HepG2 (cell line): Measurements from ENCODE around the gene TLDC2. TPM values are rescaled to one million over a fixed set of nuclear protein-coding genes. Genes with fewer than 3 reads are reported as not detected.

Experiments used
- AKAP8 ChIP-seq: sonication (generic); formaldehyde crosslinking; IDR thresholded peaks from 2 replicates; pipeline ENCODE4 v1.5.1; 2020; ENCODE audit warnings: mild to moderate bottlenecking, missing genetic modification reagents
- ELF4 ChIP-seq: sonication (generic); formaldehyde crosslinking; IDR thresholded peaks from 2 replicates; pipeline ENCODE4 v1.5.0; 2020; ENCODE audit warnings: missing genetic modification reagents, mild to moderate bottlenecking, moderate library complexity, borderline replicate concordance
- EP300 ChIP-seq, 3 experiments: sonication (generic) in 1 of 3; formaldehyde crosslinking in 1 of 3; IDR thresholded peaks; 2 replicates each; pipeline versions ENCODE4 v1.5.1 to v1.6.1; 2011 to 2020; ENCODE audit warnings: low read depth in 2 of 3, low read length in 2 of 3, borderline replicate concordance in 1 of 3, improper control_type of control experiment in 1 of 3, mild to moderate bottlenecking in 1 of 3, missing genetic modification reagents in 1 of 3, moderate library complexity in 1 of 3
- HNRNPLL ChIP-seq: fragments of 200-400 bp; formaldehyde crosslinking; IDR thresholded peaks from 2 replicates; pipeline ENCODE4 v1.6.1; 2017; ENCODE audit warnings: mild to moderate bottlenecking, low read depth, low read length; ENCODE audit not compliant: poor library complexity, severe bottlenecking
- IRF2 ChIP-seq: IDR thresholded peaks from 2 replicates; pipeline ENCODE4 v1.6.1; 2018; ENCODE audit warnings: missing genetic modification reagents, missing compliant biosample characterization
- LCORL ChIP-seq, 2 experiments: fragments of 450-650 bp in 1 of 2; sonication (generic) in 1 of 2; formaldehyde crosslinking in 1 of 2; IDR thresholded peaks; 2 replicates each; pipeline versions ENCODE4 v1.5.0 to v1.6.1; 2017 to 2020; ENCODE audit warnings: antibody characterized with exemption in 1 of 2, missing genetic modification reagents in 1 of 2
- MAFF ChIP-seq: IDR thresholded peaks from 2 replicates; pipeline ENCODE4 v1.6.1; 2011; ENCODE audit warnings: low read depth, low read length, improper control_type of control experiment
- SRF ChIP-seq: IDR thresholded peaks from 2 replicates; pipeline ENCODE4 v1.6.1; 2011; ENCODE audit warnings: mild to moderate bottlenecking, low read depth, low read length, moderate library complexity
- WIZ ChIP-seq: sonication (generic); formaldehyde crosslinking; IDR thresholded peaks from 2 replicates; pipeline ENCODE4 v1.5.1; 2020; ENCODE audit warnings: mild to moderate bottlenecking, missing genetic modification reagents
- ZBTB8A ChIP-seq: sonication (generic); formaldehyde crosslinking; IDR thresholded peaks from 2 replicates; pipeline ENCODE4 v1.4.0; 2020; ENCODE audit warnings: mild to moderate bottlenecking, low read depth, missing genetic modification reagents, borderline replicate concordance
- ZNF564 ChIP-seq: sonication (generic); formaldehyde crosslinking; IDR thresholded peaks from 2 replicates; pipeline ENCODE4 v1.8.1; 2023; ENCODE audit warnings: mild to moderate bottlenecking, missing genetic modification reagents
- ZNF724P ChIP-seq: sonication (generic); formaldehyde crosslinking; IDR thresholded peaks from 2 replicates; pipeline ENCODE4 v1.8.0; 2022; ENCODE audit warnings: missing genetic modification reagents, borderline replicate concordance
- polyA plus RNA-seq, 8 experiments: library from polyadenylated mRNA; depleted of rRNA in 3 of 8; stranded (reverse) in 7 of 8; unstranded in 1 of 8; fragments of >200 nt; fragmentation: Illumina TruSeq in 4 of 8; extraction: Trizol in 4 of 8; gene quantifications; 2 replicates each; pipeline versions ENCODE4 v1.2.1 to v1.2.3, GENCODE V29; 2011 to 2016; ENCODE audit warnings: low read depth in 4 of 8, missing spikeins in 1 of 8, mixed read lengths in 1 of 8; ENCODE audit not compliant: insufficient read depth in 1 of 8
- total RNA-seq, 5 experiments: library from RNA; depleted of rRNA; stranded (reverse); fragments of >200 nt; fragmentation: Illumina TruSeq; extraction: Trizol; gene quantifications; 2 replicates each; pipeline ENCODE4 v1.2.3, GENCODE V29; 2016; ENCODE audit warnings: low read depth in 1 of 5
- TF ChIP-seq, protein P1 (sequence below): sonication (generic); formaldehyde crosslinking; IDR thresholded peaks from 2 replicates; pipeline ENCODE4 v1.4.0; 2020; ENCODE audit warnings: missing genetic modification reagents, mild to moderate bottlenecking, borderline replicate concordance
- TF ChIP-seq, protein P2 (sequence below): sonication (generic); formaldehyde crosslinking; IDR thresholded peaks from 2 replicates; pipeline ENCODE4 v1.5.0; 2020; ENCODE audit warnings: missing genetic modification reagents
- TF ChIP-seq, protein P3 (sequence below): IDR thresholded peaks from 2 replicates; pipeline ENCODE4 v1.6.1; 2016; ENCODE audit warnings: mild to moderate bottlenecking, missing biosample characterization, missing genetic modification reagents
- TF ChIP-seq, protein P4 (sequence below): sonication (generic); formaldehyde crosslinking; IDR thresholded peaks from 2 replicates; pipeline ENCODE4 v1.8.0; 2022; ENCODE audit warnings: mild to moderate bottlenecking, missing genetic modification reagents, moderate library complexity
- TF ChIP-seq, protein P5 (sequence below): sonication (generic); formaldehyde crosslinking; IDR thresholded peaks from 2 replicates; pipeline ENCODE4 v1.4.0; 2020; ENCODE audit warnings: missing genetic modification reagents
- TF ChIP-seq, protein P6 (sequence below): sonication (generic); formaldehyde crosslinking; IDR thresholded peaks from 2 replicates; pipeline ENCODE4 v1.8.0; 2022; ENCODE audit warnings: missing genetic modification reagents, mild to moderate bottlenecking, borderline replicate concordance

The TLDC2 gene
- total and polyA plus RNA-seq, 2 of the 13 experiments (the other 11 are each of a cell fraction or from before 2014, with no cell fraction given) = 1.5 to 1.6 TPM

DNA sequence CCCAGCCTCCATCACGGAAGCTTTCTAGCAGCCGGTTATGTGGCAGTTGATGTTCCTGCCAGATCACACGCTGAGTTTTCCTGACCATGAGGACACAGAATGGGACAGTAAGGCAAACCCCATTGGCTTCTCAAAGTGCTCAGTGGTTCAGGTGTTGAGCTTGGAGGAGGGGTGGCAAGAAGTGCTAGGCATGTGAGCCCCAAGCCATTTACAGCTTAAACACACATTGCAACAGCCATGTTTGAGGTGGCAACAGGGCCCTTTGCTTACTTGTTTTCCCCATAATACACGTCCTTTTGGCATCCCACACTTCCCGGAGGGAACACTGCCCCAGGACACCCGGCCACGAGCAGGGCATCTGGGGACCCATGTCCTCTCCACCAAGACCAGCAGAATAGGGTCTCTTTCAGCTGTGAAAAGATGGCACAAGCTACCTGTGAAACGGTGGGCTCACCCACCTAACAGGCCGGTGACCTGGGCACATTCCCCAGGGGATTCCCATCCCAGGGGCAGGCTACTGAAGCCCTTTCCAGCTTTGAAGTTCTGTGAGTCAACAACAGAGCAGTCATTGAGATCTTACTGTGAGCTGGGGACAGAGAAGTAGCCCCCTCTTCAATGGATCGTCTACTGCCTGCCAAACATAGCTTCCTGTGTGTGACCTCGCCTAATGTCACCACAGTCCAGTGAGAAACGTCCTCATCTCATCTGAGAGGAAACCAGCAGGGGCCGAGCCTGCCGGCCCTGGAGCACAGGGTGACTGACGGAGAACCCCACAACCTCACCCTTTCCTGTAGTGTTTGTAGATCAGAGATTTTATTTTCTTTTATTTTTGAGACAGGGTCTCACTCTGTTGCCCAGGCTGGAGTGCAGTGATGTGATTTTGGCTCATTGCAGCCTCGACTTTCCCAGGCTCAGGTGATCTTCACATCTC is 4.0 kb upstream of the TLDC2 start (continued):
- TF ChIP-seq, protein P1, sequence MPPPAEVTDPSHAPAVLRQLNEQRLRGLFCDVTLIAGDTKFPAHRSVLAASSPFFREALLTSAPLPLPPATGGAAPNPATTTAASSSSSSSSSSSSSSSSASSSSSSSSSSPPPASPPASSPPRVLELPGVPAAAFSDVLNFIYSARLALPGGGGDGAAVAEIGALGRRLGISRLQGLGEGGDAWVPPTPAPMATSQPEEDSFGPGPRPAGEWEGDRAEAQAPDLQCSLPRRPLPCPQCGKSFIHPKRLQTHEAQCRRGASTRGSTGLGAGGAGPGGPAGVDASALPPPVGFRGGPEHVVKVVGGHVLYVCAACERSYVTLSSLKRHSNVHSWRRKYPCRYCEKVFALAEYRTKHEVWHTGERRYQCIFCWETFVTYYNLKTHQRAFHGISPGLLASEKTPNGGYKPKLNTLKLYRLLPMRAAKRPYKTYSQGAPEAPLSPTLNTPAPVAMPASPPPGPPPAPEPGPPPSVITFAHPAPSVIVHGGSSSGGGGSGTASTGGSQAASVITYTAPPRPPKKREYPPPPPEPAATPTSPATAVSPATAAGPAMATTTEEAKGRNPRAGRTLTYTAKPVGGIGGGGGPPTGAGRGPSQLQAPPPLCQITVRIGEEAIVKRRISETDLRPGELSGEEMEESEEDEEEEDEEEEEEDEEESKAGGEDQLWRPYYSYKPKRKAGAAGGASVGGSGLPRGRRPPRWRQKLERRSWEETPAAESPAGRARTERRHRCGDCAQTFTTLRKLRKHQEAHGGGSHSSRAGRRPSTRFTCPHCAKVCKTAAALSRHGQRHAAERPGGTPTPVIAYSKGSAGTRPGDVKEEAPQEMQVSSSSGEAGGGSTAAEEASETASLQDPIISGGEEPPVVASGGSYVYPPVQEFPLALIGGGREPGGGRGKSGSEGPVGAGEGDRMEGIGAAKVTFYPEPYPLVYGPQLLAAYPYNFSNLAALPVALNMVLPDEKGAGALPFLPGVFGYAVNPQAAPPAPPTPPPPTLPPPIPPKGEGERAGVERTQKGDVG (CRISPR knock-in tag) = 0 out of 2 replicates have a peak, but pooled peaks have one; percentile 14
- TF ChIP-seq, protein P2, sequence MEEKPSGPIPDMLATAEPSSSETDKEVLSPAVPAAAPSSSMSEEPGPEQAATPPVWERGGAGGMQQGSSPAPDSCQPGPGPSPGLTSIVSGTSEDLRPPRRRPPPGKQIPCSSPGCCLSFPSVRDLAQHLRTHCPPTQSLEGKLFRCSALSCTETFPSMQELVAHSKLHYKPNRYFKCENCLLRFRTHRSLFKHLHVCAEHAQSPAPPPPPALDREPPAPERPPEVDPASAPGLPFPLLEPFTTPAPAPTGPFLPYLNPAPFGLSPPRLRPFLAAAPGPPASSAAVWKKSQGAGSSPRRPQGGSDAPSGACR (CRISPR knock-in tag) = 0 out of 2 replicates have a peak, but pooled peaks have one; percentile 5
- TF ChIP-seq WIZ = no peak
- TF ChIP-seq, protein P3, sequence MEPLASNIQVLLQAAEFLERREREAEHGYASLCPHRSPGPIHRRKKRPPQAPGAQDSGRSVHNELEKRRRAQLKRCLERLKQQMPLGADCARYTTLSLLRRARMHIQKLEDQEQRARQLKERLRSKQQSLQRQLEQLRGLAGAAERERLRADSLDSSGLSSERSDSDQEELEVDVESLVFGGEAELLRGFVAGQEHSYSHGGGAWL (CRISPR knock-in tag) = 0 out of 2 replicates have a peak, but pooled peaks have one; percentile 37
- TF ChIP-seq, protein P4, sequence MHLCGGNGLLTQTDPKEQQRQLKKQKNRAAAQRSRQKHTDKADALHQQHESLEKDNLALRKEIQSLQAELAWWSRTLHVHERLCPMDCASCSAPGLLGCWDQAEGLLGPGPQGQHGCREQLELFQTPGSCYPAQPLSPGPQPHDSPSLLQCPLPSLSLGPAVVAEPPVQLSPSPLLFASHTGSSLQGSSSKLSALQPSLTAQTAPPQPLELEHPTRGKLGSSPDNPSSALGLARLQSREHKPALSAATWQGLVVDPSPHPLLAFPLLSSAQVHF (CRISPR knock-in tag) = no peak
- no peak for TF ChIP-seq SRF
- peak; percentile 41; the same call in 1 of the 2 replicates for TF ChIP-seq AKAP8
- TF ChIP-seq, protein P5, sequence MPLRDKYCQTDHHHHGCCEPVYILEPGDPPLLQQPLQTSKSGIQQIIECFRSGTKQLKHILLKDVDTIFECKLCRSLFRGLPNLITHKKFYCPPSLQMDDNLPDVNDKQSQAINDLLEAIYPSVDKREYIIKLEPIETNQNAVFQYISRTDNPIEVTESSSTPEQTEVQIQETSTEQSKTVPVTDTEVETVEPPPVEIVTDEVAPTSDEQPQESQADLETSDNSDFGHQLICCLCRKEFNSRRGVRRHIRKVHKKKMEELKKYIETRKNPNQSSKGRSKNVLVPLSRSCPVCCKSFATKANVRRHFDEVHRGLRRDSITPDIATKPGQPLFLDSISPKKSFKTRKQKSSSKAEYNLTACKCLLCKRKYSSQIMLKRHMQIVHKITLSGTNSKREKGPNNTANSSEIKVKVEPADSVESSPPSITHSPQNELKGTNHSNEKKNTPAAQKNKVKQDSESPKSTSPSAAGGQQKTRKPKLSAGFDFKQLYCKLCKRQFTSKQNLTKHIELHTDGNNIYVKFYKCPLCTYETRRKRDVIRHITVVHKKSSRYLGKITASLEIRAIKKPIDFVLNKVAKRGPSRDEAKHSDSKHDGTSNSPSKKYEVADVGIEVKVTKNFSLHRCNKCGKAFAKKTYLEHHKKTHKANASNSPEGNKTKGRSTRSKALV (CRISPR knock-in tag) = peak; percentile 71; the same call in 1 of the 2 replicates
- TF ChIP-seq ZBTB8A (CRISPR knock-in tag) = no peak
- no peak for TF ChIP-seq LCORL (IDR thresholded peaks at IDR 0.05)
- peak; percentile 91; the same call in 1 of the 2 replicates for TF ChIP-seq LCORL (CRISPR knock-in tag; IDR thresholded peaks at IDR 0.05)
- no peak for TF ChIP-seq ELF4 (CRISPR knock-in tag)
- TF ChIP-seq IRF2 (CRISPR knock-in tag) = no peak; the same call in 1 of the 2 replicates
- TF ChIP-seq, protein P6, sequence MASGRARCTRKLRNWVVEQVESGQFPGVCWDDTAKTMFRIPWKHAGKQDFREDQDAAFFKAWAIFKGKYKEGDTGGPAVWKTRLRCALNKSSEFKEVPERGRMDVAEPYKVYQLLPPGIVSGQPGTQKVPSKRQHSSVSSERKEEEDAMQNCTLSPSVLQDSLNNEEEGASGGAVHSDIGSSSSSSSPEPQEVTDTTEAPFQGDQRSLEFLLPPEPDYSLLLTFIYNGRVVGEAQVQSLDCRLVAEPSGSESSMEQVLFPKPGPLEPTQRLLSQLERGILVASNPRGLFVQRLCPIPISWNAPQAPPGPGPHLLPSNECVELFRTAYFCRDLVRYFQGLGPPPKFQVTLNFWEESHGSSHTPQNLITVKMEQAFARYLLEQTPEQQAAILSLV = peak; percentile 73
- no peak for TF ChIP-seq MAFF
- peak; percentile 70; the same call in 1 of the 2 replicates for TF ChIP-seq ZNF564
- TF ChIP-seq ZNF724P = peak; percentile 92; the same call in 1 of the 2 replicates
- peak; percentile 2 for TF ChIP-seq HNRNPLL
- TF ChIP-seq EP300 (IDR thresholded peaks at IDR 0.05; ENCODE audit: low read depth in 2 of 2, low read length in 2 of 2) = peak in 1 of 2 experiments; percentile 43; a peak in 1 of 4 replicates
- no peak; the same call in 1 of the 2 replicates for TF ChIP-seq EP300 (CRISPR knock-in tag; IDR thresholded peaks at IDR 0.05; ENCODE audit: borderline replicate concordance)
